Subcutaneous abdominal adipose tissue (tissue), 5 donors: ENCODE measurements around the gene FAM110A.

ENCODE experiments used
- H3K27ac ChIP-seq: one replicate; pipeline ENCODE4 v1.7.0; 2013; ENCODE audit warnings: low read depth, mild to moderate bottlenecking, inconsistent platforms, low read length, moderate library complexity
- H3K27me3 ChIP-seq, 5 donors: one replicate each; pipeline ENCODE4 v1.7.0; 2013; ENCODE audit warnings: low read length in 5 of 5, inconsistent platforms in 1 of 5; ENCODE audit not compliant: control insufficient read depth in 5 of 5, insufficient read depth in 4 of 5
- H3K36me3 ChIP-seq, 5 donors: one replicate each; pipeline ENCODE4 v1.7.0; 2013; ENCODE audit warnings: low read length in 5 of 5; ENCODE audit not compliant: control insufficient read depth in 5 of 5, insufficient read depth in 5 of 5
- H3K4me1 ChIP-seq, 5 donors: one replicate each; pipeline ENCODE4 v1.7.0; 2013; ENCODE audit warnings: low read length in 5 of 5, mild to moderate bottlenecking in 3 of 5, moderate library complexity in 1 of 5; ENCODE audit not compliant: control insufficient read depth in 5 of 5, insufficient read depth in 5 of 5
- H3K4me3 ChIP-seq, 5 donors: one replicate each; pipeline ENCODE4 v1.7.0; 2013; ENCODE audit warnings: low read length in 5 of 5, low read depth in 1 of 5
- H3K9ac ChIP-seq, 5 donors: one replicate each; pipeline ENCODE4 v1.7.0; 2013; ENCODE audit warnings: low read length in 5 of 5, mild to moderate bottlenecking in 4 of 5, moderate library complexity in 3 of 5
- H3K9me3 ChIP-seq, 5 donors: one replicate each; pipeline ENCODE4 v1.7.0; 2013; ENCODE audit warnings: low read length in 5 of 5; ENCODE audit not compliant: control insufficient read depth in 5 of 5
- donor health status: healthy.
- donor health status: healthy.
- donor health status: healthy.
- donor health status: healthy.
- donor health status: healthy.

FAM110A gene

GRCh38 chr20:879626-880025 is 46.1 kb downstream of the FAM110A start:
- H3K27me3 ChIP-seq: peaks cover 0 to 3% (median 2%) of the 10 kb centered on the region in 5 donors
- no peak overlapping the region for H3K4me3 ChIP-seq
- no peak overlapping the region for H3K27ac ChIP-seq
- peaks cover 0 to 4% (median 0%) of the 10 kb centered on the region in 5 donors for H3K4me1 ChIP-seq
- no peaks in the 10 kb centered on the region for H3K9me3 ChIP-seq
- H3K36me3 ChIP-seq: no peaks in the 10 kb centered on the region
- H3K9ac ChIP-seq: no peak overlapping the region

GRCh38 chr20:881051-881782 is 47.7 kb downstream of the FAM110A start:
- H3K9me3 ChIP-seq: no peaks in the 10 kb centered on the region
- no peak overlapping the region for H3K27ac ChIP-seq

GRCh38 chr20:881783-882144 is 48.2 kb downstream of the FAM110A start:
- no peak overlapping the region for H3K4me3 ChIP-seq
- H3K27me3 ChIP-seq: peaks cover 0 to 7% (median 2%) of the 10 kb centered on the region in 5 donors
- no peak overlapping the region for H3K27ac ChIP-seq
- peaks cover 0 to 11% (median 10%) of the 10 kb centered on the region in 5 donors for H3K4me1 ChIP-seq
- H3K9ac ChIP-seq: no peak overlapping the region
- H3K9me3 ChIP-seq: no peaks in the 10 kb centered on the region
- no peaks in the 10 kb centered on the region for H3K36me3 ChIP-seq

More at GRCh38 chr20:881051-881782, 47.7 kb downstream of the FAM110A start:
- no peak overlapping the region for H3K4me3 ChIP-seq
- no peak overlapping the region for H3K9ac ChIP-seq
- no peaks in the 10 kb centered on the region for H3K36me3 ChIP-seq
- peaks cover 0 to 11% (median 10%) of the 10 kb centered on the region in 5 donors for H3K4me1 ChIP-seq
- peaks cover 0 to 7% (median 2%) of the 10 kb centered on the region in 5 donors for H3K27me3 ChIP-seq

GRCh38 chr20:884983-885952 is 51.8 kb downstream of the FAM110A start:
- Histone ChIP-seq H3K27me3 (peaks cover 0 to 7% (median 2%) of the 10 kb centered on the region in 5 donors), H3K27ac (no peak overlapping the region), H3K4me3 (no peak overlapping the region), H3K4me1 (peaks cover 0 to 16% (median 15%) of the 10 kb centered on the region in 5 donors), H3K9me3 (no peaks in the 10 kb centered on the region), H3K36me3 (no peaks in the 10 kb centered on the region), H3K9ac (no peak overlapping the region)

GRCh38 chr20:887137-887536 is 53.6 kb downstream of the FAM110A start:
- Histone ChIP-seq H3K4me3 (no peak overlapping the region), H3K27me3 (peaks cover 0 to 10% (median 0%) of the 10 kb centered on the region in 5 donors), H3K9me3 (no peaks in the 10 kb centered on the region), H3K27ac (no peak overlapping the region), H3K9ac (no peak overlapping the region), H3K4me1 (peaks cover 3 to 32% (median 28%) of the 10 kb centered on the region in 5 donors), H3K36me3 (no peaks in the 10 kb centered on the region)

GRCh38 chr20:888057-888456 is 54.5 kb downstream of the FAM110A start:
- no peaks in the 10 kb centered on the region for H3K36me3 ChIP-seq
- H3K9me3 ChIP-seq: no peaks in the 10 kb centered on the region
- no peak overlapping the region for H3K4me3 ChIP-seq
- H3K27ac ChIP-seq: no peak overlapping the region
- peaks cover 3 to 32% (median 28%) of the 10 kb centered on the region in 5 donors for H3K4me1 ChIP-seq
- H3K27me3 ChIP-seq: peaks cover 0 to 10% (median 0%) of the 10 kb centered on the region in 5 donors
- H3K9ac ChIP-seq: no peak overlapping the region

- Histone ChIP-seq H3K27me3 (peaks cover 0 to 10% (median 0%) of the 10 kb centered on the region in 5 donors), H3K4me3 (no peak overlapping the region), H3K36me3 (no peaks in the 10 kb centered on the region), H3K4me1 (peaks cover 3 to 32% (median 28%) of the 10 kb centered on the region in 5 donors), H3K9me3 (no peaks in the 10 kb centered on the region), H3K9ac (no peak overlapping the region), H3K27ac (no peak overlapping the region)
These were observed 55.6 kb downstream of the FAM110A start for GRCh38 chr20:889106-889505.

- no peaks in the 10 kb centered on the region for H3K36me3 ChIP-seq
- no peak overlapping the region for H3K9ac ChIP-seq
- peaks cover 0 to 5% (median 0%) of the 10 kb centered on the region in 5 donors for H3K27me3 ChIP-seq
- no peak overlapping the region for H3K4me3 ChIP-seq
- peaks cover 3 to 29% (median 25%) of the 10 kb centered on the region in 5 donors for H3K4me1 ChIP-seq
- no peaks in the 10 kb centered on the region for H3K9me3 ChIP-seq
- H3K27ac ChIP-seq: no peak overlapping the region
These were observed 56.5 kb downstream of the FAM110A start for GRCh38 chr20:889932-890463.

GRCh38 chr20:890666-891057 is 57.1 kb downstream of the FAM110A start:
- Histone ChIP-seq H3K36me3 (no peaks in the 10 kb centered on the region), H3K27ac (no peak overlapping the region), H3K4me1 (peaks cover 3 to 22% (median 19%) of the 10 kb centered on the region in 5 donors), H3K4me3 (no peak overlapping the region), H3K9ac (no peak overlapping the region), H3K27me3 (peaks cover 0 to 3% (median 0%) of the 10 kb centered on the region in 5 donors), H3K9me3 (no peaks in the 10 kb centered on the region)
